PC-3 (cell line): ENCODE measurements around the gene RASD2. TPM values are rescaled to one million over a fixed set of nuclear protein-coding genes. Genes with fewer than 3 reads are reported as not detected.

Experiments
- ATAC-seq: fragments of 200-7000 bp; cut with Tn5 transposase; 2 replicates; pipeline ENCODE4 v1.9.1; 2020; ENCODE audit warnings: mild to moderate bottlenecking, moderate library complexity
- BruUV-seq: library from RNA; stranded (reverse); fragments of 400-500 nt; replicated peaks from 2 replicates; lab custom pipeline; 2021; lab: Mats Ljungman, UMichigan
- CTCF ChIA-PET: fragments of 300-600 bp; sonication (Branson Sonifier 250); formaldehyde crosslinking; loops from one replicate; lab custom pipeline; 2022; ENCODE audit warnings: antibody characterized with exemption; lab: Charles Lee
- POLR2A ChIA-PET: fragments of 300-600 bp; sonication (Branson Sonifier 250); formaldehyde crosslinking; loops from one replicate; lab custom pipeline; 2022; ENCODE audit warnings: antibody characterized with exemption; ENCODE audit not compliant: unreplicated experiment; lab: Charles Lee
- DNase-seq: peaks from one replicate; pipeline ENCODE4 v3.0.0-alpha.2; 2015
- H2AFZ ChIP-seq: fragments of 300-600 bp; sonication (generic); 2 replicates; pipeline ENCODE4 v1.6.0; 2016; ENCODE audit warnings: antibody characterized with exemption, low read length
- H3F3A ChIP-seq: fragments of 300-600 bp; sonication (generic); one replicate; pipeline ENCODE4 v1.6.0; 2017; ENCODE audit warnings: antibody characterized with exemption, low read length, control low read depth, mild to moderate bottlenecking; ENCODE audit not compliant: unreplicated experiment
- H3K27ac ChIP-seq: fragments of 300-600 bp; sonication (generic); 2 replicates; pipeline ENCODE4 v1.5.1; 2016; ENCODE audit warnings: mild to moderate bottlenecking, low read length
- H3K27me3 ChIP-seq: fragments of 300-600 bp; sonication (generic); 2 replicates; pipeline ENCODE4 v1.6.1; 2016; ENCODE audit warnings: low read length, mixed read lengths
- H3K36me3 ChIP-seq: fragments of 300-600 bp; sonication (generic); 2 replicates; pipeline ENCODE4 v1.6.1; 2016; ENCODE audit warnings: low read depth, mixed run types, low read length, mixed read lengths
- H3K4me1 ChIP-seq: fragments of 300-600 bp; sonication (generic); 2 replicates; pipeline ENCODE4 v1.5.1; 2016; ENCODE audit warnings: low read length; ENCODE audit not compliant: insufficient read depth
- H3K4me2 ChIP-seq: fragments of 300-600 bp; sonication (generic); 2 replicates; pipeline ENCODE4 v1.6.0; 2016; ENCODE audit warnings: low read length
- H3K4me3 ChIP-seq: fragments of 300-600 bp; sonication (generic); 2 replicates; pipeline ENCODE4 v1.5.1; 2016; ENCODE audit warnings: mild to moderate bottlenecking, low read length, mixed read lengths
- H3K79me2 ChIP-seq: fragments of 300-600 bp; sonication (generic); 2 replicates; pipeline ENCODE4 v1.6.1; 2017; ENCODE audit warnings: low read length, mixed read lengths
- H3K9ac ChIP-seq: fragments of 300-600 bp; sonication (generic); 2 replicates; pipeline ENCODE4 v1.6.0; 2016; ENCODE audit warnings: mild to moderate bottlenecking, low read length
- H3K9me2 ChIP-seq: fragments of 300-600 bp; sonication (generic); replicated peaks from 2 replicates; pipeline ENCODE4 v1.6.1; 2016; ENCODE audit warnings: mixed run types, low read length, mixed read lengths
- H3K9me3 ChIP-seq: fragments of 300-600 bp; sonication (generic); 2 replicates; pipeline ENCODE4 v1.6.1; 2016; ENCODE audit warnings: low read length, mixed read lengths
- H4K20me1 ChIP-seq: fragments of 300-600 bp; sonication (generic); 2 replicates; pipeline ENCODE4 v1.6.1; 2016; ENCODE audit warnings: low read length, mixed read lengths
- EZH2 ChIP-seq: fragments of 300-600 bp; sonication (generic); IDR thresholded peaks from one replicate; pipeline ENCODE4 v1.6.1; 2017; ENCODE audit warnings: antibody characterized with exemption, mild to moderate bottlenecking, low read length; ENCODE audit not compliant: unreplicated experiment
- EZH2phosphoT487 ChIP-seq: fragments of 300-600 bp; sonication (generic); IDR thresholded peaks from 2 replicates; pipeline ENCODE4 v1.6.1; 2018; ENCODE audit warnings: mild to moderate bottlenecking, antibody characterized with exemption, low read length, borderline replicate concordance
- intact Hi-C: fragments of 100-400 bp; cut with micrococcal nuclease; formaldehyde crosslinking; loops from 2 replicates; pipeline ENCODE4 v1.9.0; 2023
- total RNA-seq: library from RNA; depleted of rRNA; stranded (reverse); fragments of >200 nt; gene quantifications from 2 replicates; pipeline ENCODE4 v1.2.3, GENCODE V29; 2014
- TF ChIP-seq, protein P1 (sequence below): fragments of 300-600 bp; sonication (generic); conservative IDR thresholded peaks from 2 replicates; pipeline ENCODE4 v1.5.1; 2017; ENCODE audit warnings: antibody characterized with exemption, low read depth, mild to moderate bottlenecking, low read length

Gene RASD2
- total RNA-seq, 1 experiment from 2014 or later = 0.07 TPM

DNA sequence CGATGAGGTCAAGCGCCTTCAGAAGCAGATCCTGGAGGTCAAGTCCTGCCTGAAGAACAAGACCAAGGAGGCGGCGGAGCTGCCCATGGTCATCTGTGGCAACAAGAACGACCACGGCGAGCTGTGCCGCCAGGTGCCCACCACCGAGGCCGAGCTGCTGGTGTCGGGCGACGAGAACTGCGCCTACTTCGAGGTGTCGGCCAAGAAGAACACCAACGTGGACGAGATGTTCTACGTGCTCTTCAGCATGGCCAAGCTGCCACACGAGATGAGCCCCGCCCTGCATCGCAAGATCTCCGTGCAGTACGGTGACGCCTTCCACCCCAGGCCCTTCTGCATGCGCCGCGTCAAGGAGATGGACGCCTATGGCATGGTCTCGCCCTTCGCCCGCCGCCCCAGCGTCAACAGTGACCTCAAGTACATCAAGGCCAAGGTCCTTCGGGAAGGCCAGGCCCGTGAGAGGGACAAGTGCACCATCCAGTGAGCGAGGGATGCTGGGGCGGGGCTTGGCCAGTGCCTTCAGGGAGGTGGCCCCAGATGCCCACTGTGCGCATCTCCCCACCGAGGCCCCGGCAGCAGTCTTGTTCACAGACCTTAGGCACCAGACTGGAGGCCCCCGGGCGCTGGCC lies 11.0 kb downstream of the RASD2 start:
- no TSS peak for BruUV-seq
- CTCF ChIA-PET = no interaction called here
- Histone ChIP-seq H3K4me1 (no peaks in the 10 kb centered on the region), H2AFZ (no peak overlapping the region), H3K36me3 (no peaks in the 10 kb centered on the region), H3K4me2 (no peak overlapping the region), H3K79me2 (no peaks in the 10 kb centered on the region), H3F3A (no peaks in the 10 kb centered on the region), H3K4me3 (no peak overlapping the region), H3K27me3 (no peaks in the 10 kb centered on the region), H3K27ac (no peak overlapping the region), H4K20me1 (no peaks in the 10 kb centered on the region), H3K9ac (no peak overlapping the region), H3K9me3 (no peaks in the 10 kb centered on the region), H3K9me2 (no peaks in the 10 kb centered on the region)
- no peak for DNase-seq
- no peak for ATAC-seq
- TF ChIP-seq, protein P1, sequence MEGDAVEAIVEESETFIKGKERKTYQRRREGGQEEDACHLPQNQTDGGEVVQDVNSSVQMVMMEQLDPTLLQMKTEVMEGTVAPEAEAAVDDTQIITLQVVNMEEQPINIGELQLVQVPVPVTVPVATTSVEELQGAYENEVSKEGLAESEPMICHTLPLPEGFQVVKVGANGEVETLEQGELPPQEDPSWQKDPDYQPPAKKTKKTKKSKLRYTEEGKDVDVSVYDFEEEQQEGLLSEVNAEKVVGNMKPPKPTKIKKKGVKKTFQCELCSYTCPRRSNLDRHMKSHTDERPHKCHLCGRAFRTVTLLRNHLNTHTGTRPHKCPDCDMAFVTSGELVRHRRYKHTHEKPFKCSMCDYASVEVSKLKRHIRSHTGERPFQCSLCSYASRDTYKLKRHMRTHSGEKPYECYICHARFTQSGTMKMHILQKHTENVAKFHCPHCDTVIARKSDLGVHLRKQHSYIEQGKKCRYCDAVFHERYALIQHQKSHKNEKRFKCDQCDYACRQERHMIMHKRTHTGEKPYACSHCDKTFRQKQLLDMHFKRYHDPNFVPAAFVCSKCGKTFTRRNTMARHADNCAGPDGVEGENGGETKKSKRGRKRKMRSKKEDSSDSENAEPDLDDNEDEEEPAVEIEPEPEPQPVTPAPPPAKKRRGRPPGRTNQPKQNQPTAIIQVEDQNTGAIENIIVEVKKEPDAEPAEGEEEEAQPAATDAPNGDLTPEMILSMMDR = no peak
- TF ChIP-seq EZH2 (no peak), EZH2phosphoT487 (no peak)
- POLR2A ChIA-PET = no interaction called here
- intact Hi-C loops = no loop called here

DNA sequence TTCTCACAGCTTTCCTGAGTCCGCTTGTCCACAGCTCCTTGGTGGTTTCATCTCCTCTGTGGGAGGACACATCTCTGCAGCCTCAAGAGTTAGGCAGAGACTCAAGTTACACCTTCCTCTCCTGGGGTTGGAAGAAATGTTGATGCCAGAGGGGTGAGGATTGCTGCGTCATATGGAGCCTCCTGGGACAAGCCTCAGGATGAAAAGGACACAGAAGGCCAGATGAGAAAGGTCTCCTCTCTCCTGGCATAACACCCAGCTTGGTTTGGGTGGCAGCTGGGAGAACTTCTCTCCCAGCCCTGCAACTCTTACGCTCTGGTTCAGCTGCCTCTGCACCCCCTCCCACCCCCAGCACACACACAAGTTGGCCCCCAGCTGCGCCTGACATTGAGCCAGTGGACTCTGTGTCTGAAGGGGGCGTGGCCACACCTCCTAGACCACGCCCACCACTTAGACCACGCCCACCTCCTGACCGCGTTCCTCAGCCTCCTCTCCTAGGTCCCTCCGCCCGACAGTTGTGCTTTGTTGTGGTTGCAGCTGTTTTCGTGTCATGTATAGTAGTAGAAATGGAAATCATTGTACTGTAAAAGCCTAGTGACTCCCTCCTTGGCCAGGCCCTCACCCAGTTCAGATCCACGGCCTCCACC lies 11.7 kb downstream of the RASD2 start:
- CTCF ChIA-PET = no interaction called here
- TF ChIP-seq EZH2phosphoT487 (no peak), EZH2 (no peak)
- TF ChIP-seq, protein P1 = no peak
- no peak overlapping the region for H2AFZ ChIP-seq

DNA sequence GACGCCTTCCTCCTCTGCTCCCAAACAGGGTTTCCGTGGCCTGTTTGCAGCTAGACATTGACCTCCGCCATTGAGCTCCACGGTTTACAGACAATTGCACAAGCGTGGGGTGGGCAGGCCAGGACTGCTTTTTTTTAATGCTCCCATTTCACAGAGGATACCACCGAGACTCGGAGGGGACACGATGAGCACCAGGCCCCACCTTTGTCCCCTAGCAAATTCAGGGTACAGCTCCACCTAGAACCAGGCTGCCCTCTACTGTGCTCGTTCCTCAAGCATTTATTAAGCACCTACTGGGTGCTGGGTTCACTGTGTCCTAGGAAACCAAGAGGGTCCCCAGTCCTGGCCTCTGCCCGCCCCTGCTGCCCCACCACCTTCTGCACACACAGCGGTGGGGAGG lies 12.2 kb downstream of the RASD2 start:
- Histone ChIP-seq H3K9me3 (no peaks in the 10 kb centered on the region), H3K9ac (no peak overlapping the region), H3K27ac (no peak overlapping the region), H2AFZ (no peak overlapping the region), H3K4me2 (no peak overlapping the region), H3K36me3 (no peaks in the 10 kb centered on the region), H3K4me1 (no peaks in the 10 kb centered on the region), H3F3A (no peaks in the 10 kb centered on the region), H3K79me2 (no peaks in the 10 kb centered on the region), H3K27me3 (no peaks in the 10 kb centered on the region), H4K20me1 (no peaks in the 10 kb centered on the region), H3K4me3 (no peak overlapping the region), H3K9me2 (no peaks in the 10 kb centered on the region)
- no peak for ATAC-seq
- DNase-seq = no peak
- TF ChIP-seq EZH2 = no peak
- TF ChIP-seq, protein P1 = no peak
- TF ChIP-seq EZH2phosphoT487 = no peak
- intact Hi-C loops = no loop called here
- CTCF ChIA-PET = no interaction called here
- POLR2A ChIA-PET = no interaction called here
- BruUV-seq = no TSS peak

More for the DNA sequence above, 11.7 kb downstream of the RASD2 start:
- no peaks in the 10 kb centered on the region for H3K36me3 ChIP-seq
- intact Hi-C loops = no loop called here
- no peaks in the 10 kb centered on the region for H3K9me3 ChIP-seq
- no TSS peak for BruUV-seq
- H3K4me1 ChIP-seq = no peaks in the 10 kb centered on the region
- no peak overlapping the region for H3K27ac ChIP-seq
- POLR2A ChIA-PET = no interaction called here
- H3K79me2 ChIP-seq = no peaks in the 10 kb centered on the region
- ATAC-seq (no peak), DNase-seq (peak; percentile 9)
- H3K9ac ChIP-seq = no peak overlapping the region
- no peaks in the 10 kb centered on the region for H3F3A ChIP-seq
- H3K4me3 ChIP-seq = no peak overlapping the region
- H4K20me1 ChIP-seq = no peaks in the 10 kb centered on the region
- no peaks in the 10 kb centered on the region for H3K9me2 ChIP-seq
- no peaks in the 10 kb centered on the region for H3K27me3 ChIP-seq
- no peak overlapping the region for H3K4me2 ChIP-seq
